Activated CD4-positive, alpha-beta T cell treated with anti-CD3 and anti-CD28 coated beads for 36 hours (primary cell): ENCODE measurements around the gene GMCL1. TPM values are rescaled to one million over a fixed set of nuclear protein-coding genes. Genes with fewer than 3 reads are reported as not detected.
"Not testable (repeated sequence)": the region's sequence is repeated elsewhere in the genome, so short reads cannot be mapped to it uniquely, and the experiment has no call there.

ENCODE experiments used
- ATAC-seq: fragments of 200-7000 bp; cut with Tn5 transposase; one replicate; pipeline ENCODE4 v1.10.0; 2021; ENCODE audit warnings: mild to moderate bottlenecking, moderate library complexity
- CTCF ChIA-PET: fragments of 350-600 bp; sonication (Branson Sonifier 250); formaldehyde crosslinking; loops from one replicate; lab custom pipeline; 2021; ENCODE audit warnings: antibody characterized with exemption; lab: Charles Lee
- POLR2A ChIA-PET: fragments of 350-600 bp; sonication (Branson Sonifier 250); formaldehyde crosslinking; loops from one replicate; lab custom pipeline; 2021; ENCODE audit warnings: antibody characterized with exemption, inconsistent platforms; lab: Charles Lee
- DNase-seq: peaks from one replicate; pipeline ENCODE4 v3.0.0-alpha.2; 2020
- H3K27ac Mint-ChIP-seq: one replicate; pipeline ENCODE4 v1.8.0; 2021; ENCODE audit warnings: mixed read lengths
- H3K27me3 Mint-ChIP-seq: one replicate; pipeline ENCODE4 v1.8.0; 2021; ENCODE audit warnings: mixed read lengths
- H3K36me3 Mint-ChIP-seq: one replicate; pipeline ENCODE4 v1.8.0; 2021; ENCODE audit warnings: low read depth, mixed read lengths
- H3K4me1 Mint-ChIP-seq: one replicate; pipeline ENCODE4 v1.8.0; 2021; ENCODE audit warnings: mixed read lengths
- H3K4me3 Mint-ChIP-seq: one replicate; pipeline ENCODE4 v1.8.0; 2021; ENCODE audit warnings: mild to moderate bottlenecking, moderate library complexity, mixed read lengths
- H3K9me3 Mint-ChIP-seq: one replicate; pipeline ENCODE4 v1.8.0; 2021; ENCODE audit warnings: low read depth, mixed read lengths
- intact Hi-C, 2 experiments: fragments of 100-400 bp; cut with DNase I in 1 of 2; cut with micrococcal nuclease in 1 of 2; formaldehyde crosslinking; loops; one replicate each; pipeline versions ENCODE4 v1.14.2 to v1.15.1; 2022 to 2024; cut with DNase I, micrococcal nuclease
- total RNA-seq, 2 experiments: library from RNA; stranded (reverse); gene quantifications; one replicate each; pipeline ENCODE4 v1.2.3, GENCODE V29; 2021

GMCL1 gene
- total RNA-seq, 2 experiments from 2014 or later, result 14.5 to 20.3 TPM

GRCh38 chr2:69796174-69796573, 33.3 kb upstream of the GMCL1 start:
- ChIA-PET CTCF (interaction anchor here (1.0 to 1.1 kb wide), 3 partner anchors 23 to 73 kb away, joined by 4 to 7 read pairs (median 5); no protein-coding TSS in a partner anchor), POLR2A (no interaction called here)
- H3K36me3 Mint-ChIP-seq, result no peaks in the 10 kb centered on the region
- ATAC-seq, result no peak
- peaks cover 8% of the 10 kb centered on the region for H3K4me1 Mint-ChIP-seq
- no peak overlapping the region for H3K27ac Mint-ChIP-seq
- no peaks in the 10 kb centered on the region for H3K9me3 Mint-ChIP-seq
- H3K27me3 Mint-ChIP-seq, result no peaks in the 10 kb centered on the region
- no peak for DNase-seq
- H3K4me3 Mint-ChIP-seq, result no peak overlapping the region
- intact Hi-C loops, result no loop called here

- ATAC-seq (no peak), DNase-seq (no peak)
- ChIA-PET POLR2A (no interaction called here), CTCF (interaction anchor here (1.0 to 1.1 kb wide), 2 partner anchors 72 to 74 kb away, joined by 5 to 7 read pairs; no protein-coding TSS in a partner anchor)
- Mint-ChIP-seq H3K27ac (no peak overlapping the region), H3K36me3 (no peaks in the 10 kb centered on the region), H3K4me3 (no peak overlapping the region), H3K4me1 (peaks cover 8% of the 10 kb centered on the region), H3K9me3 (no peaks in the 10 kb centered on the region), H3K27me3 (no peaks in the 10 kb centered on the region)
- intact Hi-C loops, result no loop called here
These were observed 32.2 kb upstream of the GMCL1 start for GRCh38 chr2:69797235-69797634.

GRCh38 chr2:69797836-69798289, 31.6 kb upstream of the GMCL1 start:
- ChIA-PET POLR2A (no interaction called here), CTCF (no interaction called here)
- H3K36me3 Mint-ChIP-seq, result no peaks in the 10 kb centered on the region
- intact Hi-C loops, result no loop called here
- ATAC-seq (no peak), DNase-seq (no peak)
- H3K27ac Mint-ChIP-seq, result no peak overlapping the region
- H3K4me1 Mint-ChIP-seq, result peaks cover 8% of the 10 kb centered on the region
- H3K4me3 Mint-ChIP-seq, result no peak overlapping the region
- H3K27me3 Mint-ChIP-seq, result no peaks in the 10 kb centered on the region
- no peaks in the 10 kb centered on the region for H3K9me3 Mint-ChIP-seq

GRCh38 chr2:69798290-69798908, 31.1 kb upstream of the GMCL1 start:
- Mint-ChIP-seq H3K36me3 (no peaks in the 10 kb centered on the region), H3K9me3 (no peaks in the 10 kb centered on the region), H3K4me3 (no peak overlapping the region), H3K27ac (no peak overlapping the region), H3K27me3 (no peaks in the 10 kb centered on the region), H3K4me1 (peaks cover 10% of the 10 kb centered on the region)
- DNase-seq (no peak), ATAC-seq (no peak)
- intact Hi-C loops, result no loop called here
- ChIA-PET CTCF (interaction anchor here (0.6 to 8.6 kb wide), 6 partner anchors 8 to 74 kb away, joined by 3 to 58 read pairs (median 3); no protein-coding TSS in a partner anchor), POLR2A (no interaction called here)

GRCh38 chr2:69798909-69799526, 30.4 kb upstream of the GMCL1 start:
- ChIA-PET CTCF (interaction anchor here (0.6 to 8.6 kb wide), 8 partner anchors 9 to 74 kb away, joined by 3 to 58 read pairs (median 4); no protein-coding TSS in a partner anchor), POLR2A (no interaction called here)
- no peak for ATAC-seq
- Mint-ChIP-seq H3K9me3 (no peaks in the 10 kb centered on the region), H3K27ac (no peak overlapping the region), H3K4me3 (no peak overlapping the region), H3K36me3 (peaks cover 2% of the 10 kb centered on the region), H3K4me1 (peaks cover 13% of the 10 kb centered on the region), H3K27me3 (no peaks in the 10 kb centered on the region)
- intact Hi-C loops, result no loop called here
- no peak for DNase-seq

- ATAC-seq, result no peak
- no peaks in the 10 kb centered on the region for H3K9me3 Mint-ChIP-seq
- ChIA-PET POLR2A (interaction anchor here (0.6 kb wide), 1 partner anchor 496 kb away, joined by 3 read pairs; no protein-coding TSS in a partner anchor), CTCF (interaction anchor here (0.6 to 8.6 kb wide), 4 partner anchors 10 to 371 kb away, joined by 3 to 58 read pairs (median 3); no protein-coding TSS in a partner anchor)
- intact Hi-C loops, result no loop called here
- no peaks in the 10 kb centered on the region for H3K27me3 Mint-ChIP-seq
- peaks cover 2% of the 10 kb centered on the region for H3K36me3 Mint-ChIP-seq
- peaks cover 20% of the 10 kb centered on the region for H3K4me1 Mint-ChIP-seq
- no peak overlapping the region for H3K4me3 Mint-ChIP-seq
- no peak overlapping the region for H3K27ac Mint-ChIP-seq
- no peak for DNase-seq
These were observed 27.6 kb upstream of the GMCL1 start for GRCh38 chr2:69801745-69802290.

- H3K9me3 Mint-ChIP-seq, H3K4me3 Mint-ChIP-seq, H3K27ac Mint-ChIP-seq, H3K27me3 Mint-ChIP-seq, ATAC-seq, intact Hi-C loops, DNase-seq, H3K36me3 Mint-ChIP-seq: not testable (repeated sequence)
- POLR2A ChIA-PET, result interaction anchor here (0.6 kb wide), 1 partner anchor 60 kb away, joined by 3 read pairs; no protein-coding TSS in a partner anchor
- peaks cover 20% of the 10 kb centered on the region for H3K4me1 Mint-ChIP-seq
- CTCF ChIA-PET, result interaction anchor here (0.6 to 8.6 kb wide), 8 partner anchors 9 to 158 kb away, joined by 3 to 58 read pairs (median 3); no protein-coding TSS in a partner anchor
These were observed 26.6 kb upstream of the GMCL1 start for GRCh38 chr2:69802781-69803367.

GRCh38 chr2:69804416-69804815, 25.0 kb upstream of the GMCL1 start:
- DNase-seq (no peak), ATAC-seq (no peak)
- Mint-ChIP-seq H3K36me3 (peaks cover 2% of the 10 kb centered on the region), H3K27me3 (no peaks in the 10 kb centered on the region), H3K9me3 (no peaks in the 10 kb centered on the region), H3K4me3 (no peak overlapping the region), H3K4me1 (peaks cover 13% of the 10 kb centered on the region), H3K27ac (peak overlapping the region; percentile 47)
- ChIA-PET CTCF (interaction anchor here (0.6 to 8.6 kb wide), 4 partner anchors 13 to 253 kb away, joined by 3 to 58 read pairs (median 7); no protein-coding TSS in a partner anchor), POLR2A (no interaction called here)
- intact Hi-C loops, result no loop called here

GRCh38 chr2:69805887-69806286, 23.6 kb upstream of the GMCL1 start:
- POLR2A ChIA-PET, result no interaction called here
- H3K4me1 Mint-ChIP-seq, result peaks cover 13% of the 10 kb centered on the region
- no peak overlapping the region for H3K27ac Mint-ChIP-seq

GRCh38 chr2:69807821-69808540, 21.5 kb upstream of the GMCL1 start:
- no peaks in the 10 kb centered on the region for H3K9me3 Mint-ChIP-seq
- no peak overlapping the region for H3K27ac Mint-ChIP-seq
- no peak for DNase-seq
- POLR2A ChIA-PET, result no interaction called here
- no peak overlapping the region for H3K4me3 Mint-ChIP-seq
- peaks cover 2% of the 10 kb centered on the region for H3K36me3 Mint-ChIP-seq
- peaks cover 13% of the 10 kb centered on the region for H3K4me1 Mint-ChIP-seq
- intact Hi-C loops, result no loop called here
- ATAC-seq, result no peak
- H3K27me3 Mint-ChIP-seq, result no peaks in the 10 kb centered on the region
- CTCF ChIA-PET, result interaction anchor here (2.2 to 14.7 kb wide), 2 partner anchors 11 to 82 kb away, joined by 9 to 395 read pairs; no protein-coding TSS in a partner anchor

More at GRCh38 chr2:69805887-69806286, 23.6 kb upstream of the GMCL1 start:
- CTCF ChIA-PET, result interaction anchor here (0.6 to 8.6 kb wide), 4 partner anchors 10 to 81 kb away, joined by 3 to 58 read pairs (median 7); no protein-coding TSS in a partner anchor
- Mint-ChIP-seq H3K9me3 (no peaks in the 10 kb centered on the region), H3K36me3 (peaks cover 2% of the 10 kb centered on the region), H3K27me3 (no peaks in the 10 kb centered on the region), H3K4me3 (no peak overlapping the region)
- no peak for ATAC-seq
- intact Hi-C loops, result no loop called here
- DNase-seq, result no peak
